ENCODE results near the gene RPL10. TPM values are rescaled to one million over a fixed set of nuclear protein-coding genes. Genes with fewer than 3 reads are reported as not detected.

Gene RPL10
- total RNA-seq, 1 experiment from 2014 or later = 2,466 TPM

DNA sequence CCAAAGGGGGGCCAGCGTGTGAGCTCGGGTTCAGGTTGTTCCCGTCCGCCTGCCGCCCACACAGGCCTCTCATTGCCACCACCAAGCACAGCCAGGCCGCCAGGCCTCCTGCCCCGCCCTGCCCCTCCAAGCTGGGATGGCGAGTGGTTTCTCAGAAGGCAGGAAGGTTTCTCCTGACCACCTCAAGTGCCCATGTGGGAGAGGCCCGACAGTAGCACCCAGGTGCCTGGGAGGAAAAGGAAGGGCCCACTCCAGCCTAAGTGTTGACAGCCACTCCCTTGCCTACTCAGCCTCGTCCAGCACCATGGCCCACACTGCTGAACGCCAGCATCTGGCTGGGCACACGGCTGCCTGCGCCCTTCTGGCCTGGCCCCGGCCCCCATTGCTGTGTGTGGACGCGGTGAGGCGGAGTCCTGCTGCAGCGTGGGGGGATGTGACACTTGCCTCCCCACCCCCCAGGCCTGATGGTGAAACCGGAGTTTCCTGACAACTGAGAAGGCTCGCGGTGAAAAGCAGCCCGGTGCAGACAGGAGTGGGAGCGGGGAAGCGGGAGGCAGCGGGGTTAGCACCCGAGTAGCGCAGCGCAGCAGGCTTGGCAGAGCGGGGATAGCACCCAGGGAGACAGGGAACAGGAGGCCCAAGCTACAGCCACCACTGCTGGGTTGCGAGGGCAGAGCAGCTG lies 42.9 kb upstream of the RPL10 start:
- in situ Hi-C loops (cut with HindIII; ENCODE audit: low pct_unique_long_range_greater_than_20kb, low sequenced_read_pairs) (no loop called here), intact Hi-C loops (cut with micrococcal nuclease; ENCODE audit: unreplicated experiment) (no loop called here)
- H3K4me3 ChIP-seq (ENCODE audit: low read depth in 2 of 2, low read length in 2 of 2) = no peak overlapping the region
- DNase-seq (ENCODE audit: low read depth, low spot score) (no peak), ATAC-seq (no peak)
- H3K36me3 ChIP-seq (ENCODE audit: control insufficient read depth, insufficient read depth, low read length) = peaks cover 6% of the 10 kb centered on the region; the same call in 1 of the 2 replicates
- no peaks in the 10 kb centered on the region for H3K4me1 ChIP-seq (ENCODE audit: control insufficient read depth, insufficient read depth, low read length)
- H3K27ac ChIP-seq (ENCODE audit: low read length) = no peak overlapping the region
- BruUV-seq (replicated peaks) = no TSS peak
- POLR2A ChIA-PET = no interaction called here
- H3K9me3 ChIP-seq (ENCODE audit: control insufficient read depth, insufficient read depth, low read depth, low read length) = no peaks in the 10 kb centered on the region
- no peak for TF ChIP-seq CTCF (IDR thresholded peaks at IDR 0.05)
- TF ChIP-seq TCF7L2 (IDR thresholded peaks at IDR 0.05; ENCODE audit: low read depth, low read length) = no peak
- CTCF ChIA-PET = interaction anchor here (1.3 kb wide), 1 partner anchor 18 kb away, joined by 3 read pairs; no protein-coding TSS in a partner anchor
- H3K27me3 ChIP-seq (ENCODE audit: control insufficient read depth, insufficient read depth, low read length) = no peaks in the 10 kb centered on the region

- ChIA-PET POLR2A (no interaction called here), CTCF (interaction anchor here (1.3 kb wide), 1 partner anchor 17 kb away, joined by 3 read pairs; no protein-coding TSS in a partner anchor)
- ATAC-seq (no peak), DNase-seq (ENCODE audit: low read depth, low spot score) (no peak)
- no peaks in the 10 kb centered on the region for H3K9me3 ChIP-seq (ENCODE audit: control insufficient read depth, insufficient read depth, low read depth, low read length)
- no peak for TF ChIP-seq TCF7L2 (IDR thresholded peaks at IDR 0.05; ENCODE audit: low read depth, low read length)
- no peak for TF ChIP-seq POLR2AphosphoS5 (IDR thresholded peaks at IDR 0.05; ENCODE audit: low read depth, low read length)
- TF ChIP-seq CTCF (IDR thresholded peaks at IDR 0.05) = no peak
- no peak for TF ChIP-seq SIN3A (IDR thresholded peaks at IDR 0.05; ENCODE audit: borderline replicate concordance, insufficient read depth, low read depth, low read length)
- TF ChIP-seq, protein P1, sequence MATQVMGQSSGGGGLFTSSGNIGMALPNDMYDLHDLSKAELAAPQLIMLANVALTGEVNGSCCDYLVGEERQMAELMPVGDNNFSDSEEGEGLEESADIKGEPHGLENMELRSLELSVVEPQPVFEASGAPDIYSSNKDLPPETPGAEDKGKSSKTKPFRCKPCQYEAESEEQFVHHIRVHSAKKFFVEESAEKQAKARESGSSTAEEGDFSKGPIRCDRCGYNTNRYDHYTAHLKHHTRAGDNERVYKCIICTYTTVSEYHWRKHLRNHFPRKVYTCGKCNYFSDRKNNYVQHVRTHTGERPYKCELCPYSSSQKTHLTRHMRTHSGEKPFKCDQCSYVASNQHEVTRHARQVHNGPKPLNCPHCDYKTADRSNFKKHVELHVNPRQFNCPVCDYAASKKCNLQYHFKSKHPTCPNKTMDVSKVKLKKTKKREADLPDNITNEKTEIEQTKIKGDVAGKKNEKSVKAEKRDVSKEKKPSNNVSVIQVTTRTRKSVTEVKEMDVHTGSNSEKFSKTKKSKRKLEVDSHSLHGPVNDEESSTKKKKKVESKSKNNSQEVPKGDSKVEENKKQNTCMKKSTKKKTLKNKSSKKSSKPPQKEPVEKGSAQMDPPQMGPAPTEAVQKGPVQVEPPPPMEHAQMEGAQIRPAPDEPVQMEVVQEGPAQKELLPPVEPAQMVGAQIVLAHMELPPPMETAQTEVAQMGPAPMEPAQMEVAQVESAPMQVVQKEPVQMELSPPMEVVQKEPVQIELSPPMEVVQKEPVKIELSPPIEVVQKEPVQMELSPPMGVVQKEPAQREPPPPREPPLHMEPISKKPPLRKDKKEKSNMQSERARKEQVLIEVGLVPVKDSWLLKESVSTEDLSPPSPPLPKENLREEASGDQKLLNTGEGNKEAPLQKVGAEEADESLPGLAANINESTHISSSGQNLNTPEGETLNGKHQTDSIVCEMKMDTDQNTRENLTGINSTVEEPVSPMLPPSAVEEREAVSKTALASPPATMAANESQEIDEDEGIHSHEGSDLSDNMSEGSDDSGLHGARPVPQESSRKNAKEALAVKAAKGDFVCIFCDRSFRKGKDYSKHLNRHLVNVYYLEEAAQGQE (IDR thresholded peaks at IDR 0.05; ENCODE audit: insufficient read depth in 1 of 2, low read depth in 2 of 2, low read length in 1 of 2) = no peak
- no peak overlapping the region for H3K27ac ChIP-seq (ENCODE audit: low read length)
- no peak overlapping the region for H3K4me3 ChIP-seq (ENCODE audit: low read depth in 2 of 2, low read length in 2 of 2)
- peaks cover 6% of the 10 kb centered on the region; the same call in 1 of the 2 replicates for H3K36me3 ChIP-seq (ENCODE audit: control insufficient read depth, insufficient read depth, low read length)
- H3K27me3 ChIP-seq (ENCODE audit: control insufficient read depth, insufficient read depth, low read length) = no peaks in the 10 kb centered on the region
- in situ Hi-C loops (cut with HindIII; ENCODE audit: low pct_unique_long_range_greater_than_20kb, low sequenced_read_pairs) (no loop called here), intact Hi-C loops (cut with micrococcal nuclease; ENCODE audit: unreplicated experiment) (no loop called here)
- H3K4me1 ChIP-seq (ENCODE audit: control insufficient read depth, insufficient read depth, low read length) = no peaks in the 10 kb centered on the region
- BruUV-seq (replicated peaks) = no TSS peak
Observed at GRCh38 chrX:154355776-154356140, 42.4 kb upstream of the RPL10 start.
